Stomach smooth muscle (tissue), 2 donors: ENCODE data around the gene LHFPL3.

ENCODE experiments used
- H3K27ac ChIP-seq: one replicate; pipeline ENCODE4 v1.7.0; 2013; ENCODE audit warnings: mild to moderate bottlenecking, low read length, inconsistent platforms
- H3K27me3 ChIP-seq, 2 donors: one replicate each; pipeline ENCODE4 v1.7.0; 2013; ENCODE audit warnings: low read length in 2 of 2; ENCODE audit not compliant: insufficient read depth in 2 of 2, control insufficient read depth in 1 of 2
- H3K36me3 ChIP-seq, 2 donors: one replicate each; pipeline ENCODE4 v1.7.0; 2013; ENCODE audit warnings: low read length in 2 of 2; ENCODE audit not compliant: control insufficient read depth in 2 of 2, insufficient read depth in 2 of 2
- H3K4me1 ChIP-seq: one replicate; pipeline ENCODE4 v1.7.0; 2013; ENCODE audit warnings: low read length; ENCODE audit not compliant: control insufficient read depth, insufficient read depth
- H3K4me3 ChIP-seq, 2 donors: one replicate each; pipeline ENCODE4 v1.7.0; 2013; ENCODE audit warnings: low read length in 2 of 2
- H3K9ac ChIP-seq, 2 donors: one replicate each; pipeline ENCODE4 v1.7.0; 2013; ENCODE audit warnings: low read length in 2 of 2, mild to moderate bottlenecking in 1 of 2
- H3K9me3 ChIP-seq, 2 donors: one replicate each; pipeline ENCODE4 v1.7.0; 2013; ENCODE audit warnings: low read length in 2 of 2; ENCODE audit not compliant: control insufficient read depth in 2 of 2
- donor health status: healthy.
- donor health status: Pancreatic carcinoma.

The LHFPL3 gene

GRCh38 chr7:104838537-104839299 is 510.3 kb downstream of the LHFPL3 start:
- peaks cover 0 to 2% of the 10 kb centered on the region in 2 donors for H3K27me3 ChIP-seq
- H3K9me3 ChIP-seq = no peaks in the 10 kb centered on the region
- no peaks in the 10 kb centered on the region for H3K4me1 ChIP-seq
- H3K27ac ChIP-seq = no peak overlapping the region
- no peak overlapping the region for H3K4me3 ChIP-seq
- no peaks in the 10 kb centered on the region for H3K36me3 ChIP-seq
- no peak overlapping the region for H3K9ac ChIP-seq

DNA sequence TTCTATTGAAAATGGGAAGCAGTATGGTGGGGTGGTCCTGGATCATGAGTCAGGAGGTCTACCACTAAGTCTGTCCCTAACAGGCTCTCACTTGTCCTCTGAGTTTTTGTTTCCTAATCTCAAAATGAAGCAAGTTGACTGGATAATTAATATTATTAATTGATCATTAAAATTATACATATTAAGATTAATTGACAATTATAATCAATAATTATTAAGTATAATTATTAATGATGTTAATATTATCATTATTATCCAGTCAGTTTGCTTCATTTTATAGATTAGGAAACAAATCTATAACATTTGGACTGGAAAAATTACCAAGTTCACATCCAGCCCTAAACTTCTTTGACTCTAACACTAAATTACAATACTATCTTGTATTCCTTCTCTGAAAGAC is 511.4 kb downstream of the LHFPL3 start:
- Histone ChIP-seq H3K9me3 (no peaks in the 10 kb centered on the region), H3K9ac (no peak overlapping the region), H3K4me1 (no peaks in the 10 kb centered on the region), H3K4me3 (no peak overlapping the region), H3K27ac (no peak overlapping the region), H3K27me3 (peaks cover 0 to 2% of the 10 kb centered on the region in 2 donors), H3K36me3 (no peaks in the 10 kb centered on the region)

DNA sequence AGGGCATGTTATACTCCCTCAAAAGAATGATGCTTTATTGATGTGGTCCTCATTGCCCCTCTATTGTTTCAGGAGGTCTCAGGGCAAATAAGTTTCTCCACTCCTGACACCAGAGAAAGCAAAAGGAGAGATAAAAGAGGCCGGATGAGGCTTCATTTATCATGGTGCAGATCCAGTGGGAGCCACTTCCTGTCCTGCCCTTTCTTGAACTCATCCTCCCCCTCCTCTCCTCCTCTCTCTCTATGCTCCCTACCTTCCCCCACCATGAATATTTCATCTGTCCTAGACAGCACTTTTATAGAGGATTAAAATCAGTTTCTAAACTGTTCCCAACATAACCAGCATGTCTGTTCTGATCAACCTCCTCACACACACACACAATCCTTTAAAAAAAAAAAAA is 513.4 kb downstream of the LHFPL3 start:
- Histone ChIP-seq H3K9me3 (no peaks in the 10 kb centered on the region), H3K36me3 (no peaks in the 10 kb centered on the region), H3K27me3 (peaks cover 5 to 9% of the 10 kb centered on the region in 2 donors), H3K4me3 (no peak overlapping the region), H3K4me1 (no peaks in the 10 kb centered on the region), H3K27ac (no peak overlapping the region), H3K9ac (no peak overlapping the region)

- Histone ChIP-seq H3K27ac (no peak overlapping the region), H3K36me3 (no peaks in the 10 kb centered on the region), H3K9me3 (no peaks in the 10 kb centered on the region), H3K27me3 (peaks cover 5 to 12% of the 10 kb centered on the region in 2 donors), H3K4me3 (no peak overlapping the region), H3K9ac (no peak overlapping the region), H3K4me1 (no peaks in the 10 kb centered on the region)
Observed at GRCh38 chr7:104843198-104843597, 514.8 kb downstream of the LHFPL3 start.

GRCh38 chr7:104845557-104845956 is 517.2 kb downstream of the LHFPL3 start:
- Histone ChIP-seq H3K36me3 (no peaks in the 10 kb centered on the region), H3K9me3 (no peaks in the 10 kb centered on the region), H3K4me1 (no peaks in the 10 kb centered on the region), H3K27ac (no peak overlapping the region), H3K4me3 (no peak overlapping the region), H3K27me3 (peaks cover 5 to 12% of the 10 kb centered on the region in 2 donors), H3K9ac (no peak overlapping the region)

GRCh38 chr7:104846731-104847130 is 518.3 kb downstream of the LHFPL3 start:
- Histone ChIP-seq H3K9ac (no peak overlapping the region), H3K4me3 (no peak overlapping the region), H3K27ac (no peak overlapping the region), H3K4me1 (no peaks in the 10 kb centered on the region), H3K27me3 (peaks cover 5 to 12% of the 10 kb centered on the region in 2 donors), H3K36me3 (no peaks in the 10 kb centered on the region), H3K9me3 (no peaks in the 10 kb centered on the region)

GRCh38 chr7:104848138-104848990 is 520.0 kb downstream of the LHFPL3 start:
- Histone ChIP-seq H3K27me3 (peaks cover 5 to 10% of the 10 kb centered on the region in 2 donors), H3K4me3 (no peak overlapping the region), H3K36me3 (no peaks in the 10 kb centered on the region), H3K27ac (no peak overlapping the region), H3K4me1 (no peaks in the 10 kb centered on the region), H3K9me3 (no peaks in the 10 kb centered on the region), H3K9ac (no peak overlapping the region)

- Histone ChIP-seq H3K27me3 (peaks cover 5 to 8% of the 10 kb centered on the region in 2 donors), H3K4me1 (no peaks in the 10 kb centered on the region), H3K9me3 (no peaks in the 10 kb centered on the region), H3K36me3 (no peaks in the 10 kb centered on the region), H3K4me3 (no peak overlapping the region), H3K27ac (no peak overlapping the region), H3K9ac (no peak overlapping the region)
Observed at GRCh38 chr7:104850374-104850773, 522.0 kb downstream of the LHFPL3 start.

GRCh38 chr7:104851268-104851667 is 522.9 kb downstream of the LHFPL3 start:
- Histone ChIP-seq H3K9me3 (no peaks in the 10 kb centered on the region), H3K27me3 (peaks cover 0 to 2% of the 10 kb centered on the region in 2 donors), H3K9ac (no peak overlapping the region), H3K4me1 (no peaks in the 10 kb centered on the region), H3K4me3 (no peak overlapping the region), H3K27ac (no peak overlapping the region), H3K36me3 (no peaks in the 10 kb centered on the region)

GRCh38 chr7:104852386-104852785 is 524.0 kb downstream of the LHFPL3 start:
- Histone ChIP-seq H3K4me3 (no peak overlapping the region), H3K36me3 (no peaks in the 10 kb centered on the region), H3K4me1 (no peaks in the 10 kb centered on the region), H3K27me3 (no peaks in the 10 kb centered on the region), H3K27ac (no peak overlapping the region), H3K9ac (no peak overlapping the region), H3K9me3 (no peaks in the 10 kb centered on the region)

GRCh38 chr7:104855861-104856260 is 527.5 kb downstream of the LHFPL3 start:
- Histone ChIP-seq H3K9me3 (no peaks in the 10 kb centered on the region), H3K4me1 (no peaks in the 10 kb centered on the region), H3K27ac (no peak overlapping the region), H3K36me3 (no peaks in the 10 kb centered on the region), H3K9ac (no peak overlapping the region), H3K27me3 (peaks cover 0 to 3% of the 10 kb centered on the region in 2 donors), H3K4me3 (no peak overlapping the region)
